CD4-positive, alpha-beta T cell treated with Interleukin-4 for 4 hours (primary cell): ENCODE results near the gene TMEM59L.
A peak's percentile ranks its signal among the peaks of the same experiment; 100 is the strongest.

Experiments used
- DNase-seq: peaks from one replicate; pipeline ENCODE4 v3.0.0-alpha.2; 2020

TMEM59L gene

DNA sequence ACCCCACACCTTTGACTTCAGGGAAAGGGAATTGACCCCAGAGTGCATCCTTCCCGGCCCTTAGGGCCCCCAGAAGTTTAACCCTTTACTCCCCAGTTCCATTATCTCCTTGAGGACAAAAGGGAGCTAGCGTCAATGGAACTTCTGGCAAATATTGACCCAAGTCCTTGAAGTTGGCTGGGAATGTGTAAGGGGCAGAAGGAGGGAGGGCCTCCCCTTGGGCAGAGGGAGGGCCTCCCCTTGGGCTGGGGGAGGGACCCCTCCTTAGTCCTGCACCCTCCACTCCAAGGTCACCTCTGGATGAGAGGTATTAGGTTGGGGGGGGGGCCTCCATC, 3.0 kb upstream of the TMEM59L start:
- DNase-seq, result no peak

GRCh38 chr19:18610245-18610555, 2.5 kb upstream of the TMEM59L start:
- no peak for DNase-seq

DNA sequence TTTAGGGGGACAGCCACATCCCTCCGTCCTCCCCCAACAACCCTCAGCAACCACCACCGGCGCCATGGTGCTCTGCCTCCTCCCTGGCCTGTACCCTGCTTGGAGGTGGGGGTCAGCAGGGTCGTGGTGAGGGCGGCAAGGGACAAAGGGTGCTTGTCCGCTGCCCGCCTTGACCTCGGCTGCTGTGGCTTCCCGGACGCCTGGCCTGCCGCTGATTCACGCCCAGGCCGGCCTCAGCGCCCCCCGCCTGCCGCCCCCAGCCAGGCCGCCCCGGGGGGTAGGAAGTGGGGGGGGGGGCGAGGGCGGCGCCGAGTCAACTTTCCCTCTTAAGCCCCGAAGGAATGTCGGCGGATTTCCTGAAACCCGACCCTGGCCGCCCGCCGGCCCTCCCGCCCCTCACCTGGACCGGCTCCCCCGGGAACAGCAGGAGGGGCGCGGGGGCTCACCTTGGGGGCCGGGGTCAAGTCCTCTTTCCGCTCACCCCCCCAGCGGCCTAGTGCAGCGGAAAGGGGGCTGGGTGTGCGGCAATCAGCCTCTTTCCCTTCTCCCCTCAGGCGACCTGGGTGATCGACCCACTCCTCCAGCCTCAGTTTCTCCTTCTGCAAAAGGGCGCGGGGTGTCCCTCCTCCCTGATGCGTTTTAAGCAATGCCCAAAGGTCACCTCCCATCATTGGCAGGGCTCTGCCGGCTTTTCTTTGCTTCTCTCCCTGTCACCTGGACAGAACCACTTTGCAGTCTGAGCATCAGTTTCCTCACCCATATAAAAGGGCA, 1.9 kb upstream of the TMEM59L start:
- no peak for DNase-seq

DNA sequence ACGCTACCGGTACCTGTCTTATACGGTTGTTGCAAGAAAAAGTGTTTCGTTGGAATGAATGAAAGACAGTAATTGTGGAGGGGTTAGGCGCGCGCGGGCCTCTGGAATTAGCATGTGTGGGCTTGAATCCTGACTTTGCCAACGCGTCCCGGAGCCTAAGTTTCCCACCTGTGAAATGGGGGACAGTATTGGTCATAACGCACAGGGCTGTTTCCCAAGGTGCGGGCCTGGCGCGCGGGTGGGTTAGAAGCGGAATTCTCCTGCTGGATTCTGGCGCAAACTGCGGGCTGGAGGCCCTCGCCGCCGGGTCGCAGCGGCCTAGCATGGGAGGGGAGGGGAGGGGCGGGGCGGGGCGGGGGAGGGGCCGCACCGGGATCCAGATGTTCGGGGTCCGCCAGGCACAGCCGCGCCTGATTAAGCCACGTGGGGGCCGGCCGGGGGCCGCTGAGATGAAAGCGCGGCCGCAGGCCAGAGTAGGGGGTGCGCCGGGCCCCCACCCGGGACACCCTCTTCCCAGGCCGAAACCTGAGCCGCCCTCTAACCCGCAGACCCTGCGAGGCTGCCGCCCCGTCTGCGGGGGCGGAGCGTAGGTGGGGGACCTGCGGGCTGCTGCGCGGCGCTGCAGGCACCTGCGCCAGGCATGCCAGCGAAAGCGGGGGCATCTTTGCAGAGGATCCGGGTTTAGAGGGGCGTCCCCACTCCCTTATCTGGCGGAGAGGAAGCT, 1.2 kb upstream of the TMEM59L start:
- no peak for DNase-seq

DNA sequence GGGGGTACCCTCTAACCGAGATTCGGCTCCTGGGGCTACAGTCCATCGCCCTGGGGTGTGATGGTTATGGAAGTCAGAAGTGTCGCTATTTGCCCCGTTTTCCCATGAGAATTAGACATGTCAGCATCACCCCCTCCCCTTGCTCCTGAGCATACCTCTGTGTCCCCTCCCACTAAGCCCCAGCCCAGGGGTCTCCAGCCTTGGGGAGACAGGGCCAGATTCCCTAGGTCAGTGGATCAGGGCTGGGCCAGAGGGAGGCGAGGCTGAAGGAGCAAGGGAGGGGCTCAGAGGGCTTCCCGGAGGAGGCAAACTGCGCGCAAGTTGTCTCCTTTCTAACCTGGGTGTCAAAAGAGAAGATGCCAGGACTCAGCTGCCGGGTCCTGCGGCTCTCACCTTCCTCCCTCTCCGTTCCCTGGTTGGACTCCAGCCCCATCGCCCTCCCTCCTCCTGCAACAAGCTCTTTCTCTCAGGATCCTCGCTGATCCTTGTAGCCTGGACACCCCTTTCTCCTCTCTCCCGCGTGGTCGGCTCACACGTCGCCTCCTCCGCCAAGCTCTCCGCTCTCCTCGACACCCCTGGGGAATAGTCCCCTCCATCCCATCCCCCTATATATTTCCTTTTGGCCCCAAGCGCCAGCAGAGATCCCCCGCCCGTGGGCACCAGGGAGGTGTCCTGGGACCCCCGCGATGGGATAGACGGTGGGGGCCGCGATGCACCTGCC, 459 bp upstream of the TMEM59L start:
- no peak for DNase-seq

- no peak for DNase-seq
These were observed 1.0 kb downstream of the TMEM59L start for GRCh38 chr19:18613589-18614234.

- DNase-seq, result no peak
These were observed 3.4 kb downstream of the TMEM59L start for GRCh38 chr19:18616023-18616422.

- DNase-seq, result no peak
These were observed 4.9 kb downstream of the TMEM59L start for GRCh38 chr19:18617562-18617961.

GRCh38 chr19:18618236-18618635, 5.6 kb downstream of the TMEM59L start:
- DNase-seq, result no peak

- no peak for DNase-seq
These were observed 7.6 kb downstream of the TMEM59L start for GRCh38 chr19:18620311-18620710.

- no peak for DNase-seq
These were observed 8.2 kb downstream of the TMEM59L start for GRCh38 chr19:18620902-18621301.

- DNase-seq, result no peak
These were observed 14.2 kb downstream of the TMEM59L start for GRCh38 chr19:18626906-18627305.

GRCh38 chr19:18629166-18630088, 16.8 kb downstream of the TMEM59L start:
- DNase-seq, result no peak

DNA sequence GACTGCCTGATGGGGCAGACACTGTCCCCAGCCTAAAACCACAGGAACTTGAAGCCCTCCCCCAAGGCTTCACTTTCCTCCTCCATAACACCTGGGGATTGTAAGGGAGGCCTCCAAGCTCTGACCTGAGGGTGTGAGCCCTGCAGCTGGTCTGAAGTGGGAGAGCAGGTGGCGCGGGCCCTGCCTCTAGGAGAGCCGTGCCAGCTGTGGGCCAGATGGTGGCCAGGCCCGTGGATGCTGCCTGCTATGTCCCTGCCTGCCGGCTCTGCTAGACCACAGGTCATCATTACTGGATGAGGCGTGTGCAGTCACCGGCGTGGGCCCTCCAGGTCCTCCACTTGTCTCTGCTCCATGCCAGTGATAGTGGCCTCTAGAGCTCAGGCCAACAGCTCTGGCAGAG, 20.7 kb downstream of the TMEM59L start:
- no peak for DNase-seq

- peak; percentile 2 for DNase-seq
These were observed 22.1 kb downstream of the TMEM59L start for GRCh38 chr19:18634612-18635297.

DNA sequence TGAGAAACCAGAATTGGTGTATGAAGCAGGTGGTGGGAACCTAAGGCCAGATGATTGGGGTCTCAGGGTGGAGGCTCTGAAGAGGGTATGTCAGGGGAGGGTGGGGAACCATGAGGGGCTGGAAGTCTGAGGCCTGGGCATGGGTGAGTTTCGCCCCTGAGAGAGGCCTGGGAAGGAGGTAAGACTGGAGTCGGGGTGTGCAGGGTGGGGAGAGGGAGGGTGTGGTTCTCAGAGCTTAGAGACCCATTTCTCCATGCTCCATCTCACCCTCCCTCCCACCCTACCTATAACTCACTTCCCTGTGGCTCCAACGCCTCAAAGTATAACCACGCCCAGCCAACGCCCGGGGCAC, 23.1 kb downstream of the TMEM59L start:
- no peak for DNase-seq

DNA sequence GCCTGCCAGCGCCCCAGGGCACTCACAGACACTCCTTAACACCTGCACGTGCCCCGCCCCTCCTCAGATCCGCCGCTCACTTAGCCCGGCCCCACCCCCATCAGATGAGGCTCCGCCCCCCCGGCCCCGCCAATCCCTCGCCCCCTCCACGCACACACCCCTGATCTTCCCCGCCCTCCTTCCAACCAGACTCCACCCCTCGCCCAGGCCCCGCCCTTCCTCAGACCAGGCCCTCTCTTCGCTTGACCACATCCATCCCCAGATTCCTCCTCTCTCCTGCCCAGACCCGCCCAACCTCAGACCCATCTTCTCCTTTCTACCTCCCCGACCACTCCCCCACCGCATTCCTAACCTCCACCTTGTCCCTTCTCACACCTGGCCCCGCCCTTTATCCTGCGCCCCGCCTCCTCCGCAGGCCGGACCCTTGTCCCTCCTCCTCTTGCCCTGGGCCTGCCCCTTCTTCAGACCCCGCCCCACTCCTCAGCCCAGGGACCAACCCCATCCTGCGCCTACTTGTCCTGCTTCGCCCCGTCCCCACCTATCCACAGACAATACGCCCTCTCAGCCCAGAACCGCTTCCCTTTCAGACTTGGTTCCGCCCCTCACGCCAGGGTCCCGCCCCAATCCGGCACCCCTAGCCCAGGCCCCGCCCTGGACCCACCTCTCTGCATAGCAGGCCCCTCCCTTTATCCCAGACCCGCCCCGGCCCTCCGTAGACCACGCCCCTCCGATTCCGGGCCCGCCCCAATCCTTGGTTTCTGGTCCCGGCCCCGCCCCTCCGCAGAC, 23.7 kb downstream of the TMEM59L start:
- peak; percentile 96 for DNase-seq

- DNase-seq, result no peak
These were observed 24.4 kb downstream of the TMEM59L start, which contains the start of gene KLHL26 for GRCh38 chr19:18636969-18637629. KLHL26 (plus strand) TSS chr19:18637028; CDS start chr19:18637055, 27 bp downstream.

GRCh38 chr19:18637673-18638630, 25.3 kb downstream of the TMEM59L start:
- DNase-seq, result no peak
